Stomach (tissue), 4 donors: ENCODE data around the gene PPM1E.
"Not testable (repeated sequence)": the region's sequence is repeated elsewhere in the genome, so short reads cannot be mapped to it uniquely, and the experiment has no call there.

Experiments
- CTCF ChIP-seq, 7 experiments: fragments of 450-650 bp in 4 of 7; fragments of 200-600 bp in 3 of 7; sonication (generic) in 3 of 7; IDR thresholded peaks; one replicate each; pipeline ENCODE4 v1.5.1; 2016 to 2019; ENCODE audit warnings: antibody characterized with exemption in 7 of 7, control low read depth in 2 of 7, mild to moderate bottlenecking in 1 of 7
- EP300 ChIP-seq: sonication (generic); formaldehyde crosslinking; IDR thresholded peaks from one replicate; pipeline ENCODE4 v1.6.1; 2017; ENCODE audit warnings: antibody characterized with exemption
- POLR2A ChIP-seq, 4 donors: fragments of 450-650 bp; IDR thresholded peaks; one replicate each; pipeline ENCODE4 v1.6.1; 2016; ENCODE audit warnings: antibody characterized with exemption in 4 of 4, control low read depth in 2 of 4, mild to moderate bottlenecking in 1 of 4, moderate library complexity in 1 of 4

GRCh38 chr17:58957725-58958073, 202.0 kb downstream of the PPM1E start:
- TF ChIP-seq POLR2A (IDR thresholded peaks at IDR 0.05); EP300; CTCF (IDR thresholded peaks at IDR 0.05): not testable (repeated sequence)
